ENCODE data around the gene MAPK11.

The MAPK11 gene
- total RNA-seq = 5.9 to 15.3 (median 9.0) reads per million in 4 donors

DNA sequence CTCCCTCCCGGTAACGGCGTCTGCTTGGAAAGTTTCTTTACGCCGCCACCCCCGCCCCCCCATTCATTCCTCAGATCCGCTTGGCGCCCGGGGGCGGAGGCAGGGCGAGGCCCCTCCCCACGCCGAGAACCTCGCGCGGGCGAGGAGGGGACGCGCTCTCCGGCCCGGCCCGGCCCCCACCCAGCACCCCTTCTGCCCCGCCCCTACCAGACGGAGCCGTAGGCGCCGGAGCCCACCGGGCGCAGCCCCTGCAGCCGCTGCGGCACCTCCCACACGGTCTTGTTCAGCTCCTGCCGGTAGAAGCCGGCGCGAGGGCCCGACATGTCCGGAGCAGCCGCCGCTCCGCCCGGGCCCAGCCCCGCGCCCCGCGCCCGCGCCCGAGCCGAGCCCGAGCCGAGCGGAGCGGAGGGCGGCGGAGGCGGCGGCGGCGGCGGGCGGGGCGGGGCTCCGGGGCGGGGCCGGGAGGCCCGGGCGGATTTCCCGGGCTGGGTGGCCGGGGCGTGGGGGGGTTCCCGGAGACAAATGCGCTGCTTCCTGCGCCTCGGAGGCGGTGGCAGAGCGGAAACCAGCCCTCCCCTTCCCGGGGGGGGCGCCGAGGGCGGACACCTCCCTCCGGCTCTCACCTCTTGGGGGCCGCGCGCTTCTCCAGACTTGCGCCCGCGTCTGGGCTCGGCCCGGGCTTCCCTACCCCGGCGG, at the start of gene MAPK11:
MAPK11 (minus strand) TSS at position 411 of the 696 bp plus-strand sequence; CDS start at position 323, 88 bp downstream.
- peak; percentile 62 to 75 (median 66) for DNase-seq

GRCh38 chr22:50319503-50319951, 49.3 kb upstream of the MAPK11 start:
- no peak for DNase-seq

GRCh38 chr22:50318698-50319411, 48.7 kb upstream of the MAPK11 start:
- no peak for DNase-seq

DNA sequence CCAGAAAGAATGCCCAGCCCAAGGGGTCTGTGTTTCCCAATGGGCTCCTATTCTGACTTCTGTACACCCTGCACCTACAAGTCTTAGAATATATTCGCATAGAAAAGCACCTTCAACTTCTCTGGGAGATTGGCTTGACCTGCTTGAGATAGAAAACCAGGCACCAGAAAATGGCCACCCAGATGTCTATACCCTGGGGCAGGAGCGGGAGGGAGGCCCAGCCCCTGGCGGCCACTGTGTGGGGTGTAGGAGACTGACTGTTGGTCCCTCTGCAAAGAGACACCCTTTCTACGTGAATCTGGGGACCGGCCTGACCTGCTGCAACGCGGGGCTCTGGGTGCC, 48.1 kb upstream of the MAPK11 start:
- no peak for DNase-seq

DNA sequence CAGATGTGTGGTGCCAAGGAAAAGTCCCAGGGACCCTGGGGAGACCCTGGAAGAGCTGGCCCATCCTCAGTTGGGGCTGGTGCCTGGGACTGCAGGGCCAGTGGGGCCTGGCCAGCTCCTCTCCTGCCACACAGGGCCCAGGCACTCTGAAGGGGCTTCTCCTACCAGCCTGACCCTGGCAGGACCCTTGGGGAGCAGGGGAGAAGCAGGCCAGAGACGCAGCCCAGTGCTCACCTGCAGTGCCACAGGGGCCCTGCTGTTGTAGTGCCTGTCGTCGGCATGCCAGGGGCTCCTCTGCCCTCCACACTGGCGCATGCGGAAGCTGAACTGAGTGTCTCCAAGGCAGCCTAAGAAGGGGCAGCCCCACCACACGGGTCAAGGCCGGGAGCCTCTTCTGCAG, 47.5 kb upstream of the MAPK11 start:
- DNase-seq = no peak

- no peak for DNase-seq
Observed at GRCh38 chr22:50317178-50317577, 47.0 kb upstream of the MAPK11 start.

GRCh38 chr22:50316114-50317065, 46.2 kb upstream of the MAPK11 start:
- no peak for DNase-seq

DNA sequence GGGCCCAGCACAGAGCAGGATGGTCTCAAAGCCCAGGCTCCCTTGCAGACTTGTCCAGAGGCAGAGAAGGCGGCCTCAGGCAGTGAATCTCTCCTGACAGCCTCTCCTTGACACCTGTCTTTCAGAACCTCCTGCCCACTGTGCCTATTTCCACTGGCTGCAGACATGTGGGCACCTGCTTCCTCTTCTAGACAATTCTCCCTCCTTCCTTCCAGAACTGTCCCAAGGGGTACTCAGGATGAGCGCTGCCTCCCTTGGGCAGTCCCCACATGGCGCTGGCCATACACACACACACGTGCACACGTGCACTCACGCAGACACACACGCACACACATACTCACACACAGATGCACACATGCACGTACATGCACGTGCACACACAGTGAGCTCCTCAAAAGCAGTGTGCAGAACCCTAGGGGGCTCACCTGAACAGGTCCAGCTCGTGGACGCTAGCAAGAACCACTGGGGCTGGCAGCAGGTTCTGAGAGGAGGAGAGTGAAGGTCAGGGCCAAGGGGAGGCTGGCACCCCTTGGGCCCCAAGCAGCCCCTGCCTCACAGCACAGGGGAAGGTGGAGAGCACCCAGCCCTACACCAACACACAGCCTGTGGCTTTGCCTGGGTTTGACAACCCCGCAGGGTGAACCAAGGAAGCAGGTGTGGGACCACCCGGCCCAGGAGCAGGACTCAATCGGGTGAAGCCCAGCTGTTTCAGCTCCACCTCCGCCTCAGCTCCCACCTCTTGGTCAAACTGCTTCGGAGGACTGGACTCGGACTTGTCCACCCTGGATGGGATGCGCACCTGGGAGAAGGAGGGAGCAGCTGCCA, 45.3 kb upstream of the MAPK11 start:
- no peak for DNase-seq

GRCh38 chr22:50314455-50315288, 44.5 kb upstream of the MAPK11 start:
- DNase-seq = peak in 3 of 5 donors; percentile 36 to 84 (median 55)

DNA sequence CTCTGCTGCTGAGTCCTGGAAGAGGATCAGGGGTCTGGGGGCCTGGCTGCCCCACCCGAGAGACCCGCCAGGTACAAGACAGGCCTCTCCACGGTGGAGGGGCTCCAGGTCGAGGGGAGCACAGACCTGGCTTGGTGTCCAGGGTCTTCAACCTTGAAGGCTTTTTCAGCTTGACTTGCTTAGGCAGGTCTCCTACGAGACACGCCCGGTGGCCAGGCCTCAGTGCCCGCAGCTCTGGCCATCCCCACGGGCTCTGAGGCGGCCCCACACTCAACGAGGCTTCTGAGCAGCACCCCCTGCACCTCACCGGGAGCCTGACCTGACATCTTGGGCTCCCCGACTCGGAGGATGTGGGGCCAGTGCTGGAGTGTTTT, 43.9 kb upstream of the MAPK11 start:
- DNase-seq = no peak

DNA sequence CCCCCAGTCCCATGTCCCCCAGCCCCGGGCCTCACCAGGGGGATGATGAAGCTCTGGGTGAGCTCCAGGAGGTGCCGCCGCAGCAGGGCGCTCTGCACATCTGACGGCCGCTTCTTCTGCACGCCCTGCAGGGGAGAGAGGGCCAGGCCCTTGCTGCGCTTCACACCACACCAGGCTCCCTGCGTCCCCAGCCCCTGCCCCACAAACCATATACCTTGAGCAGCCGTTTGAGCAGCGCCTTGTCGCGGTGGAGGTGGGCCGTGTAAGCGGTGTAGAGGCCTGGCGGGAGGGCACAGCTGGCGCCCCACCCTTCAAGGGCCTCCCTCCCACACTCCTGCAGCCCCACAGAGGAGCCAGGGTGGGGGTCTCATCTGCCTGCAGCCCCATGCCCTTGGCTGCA, 43.4 kb upstream of the MAPK11 start:
- DNase-seq = no peak

- DNase-seq = no peak
Observed at GRCh38 chr22:50313021-50313420, 42.8 kb upstream of the MAPK11 start.

DNA sequence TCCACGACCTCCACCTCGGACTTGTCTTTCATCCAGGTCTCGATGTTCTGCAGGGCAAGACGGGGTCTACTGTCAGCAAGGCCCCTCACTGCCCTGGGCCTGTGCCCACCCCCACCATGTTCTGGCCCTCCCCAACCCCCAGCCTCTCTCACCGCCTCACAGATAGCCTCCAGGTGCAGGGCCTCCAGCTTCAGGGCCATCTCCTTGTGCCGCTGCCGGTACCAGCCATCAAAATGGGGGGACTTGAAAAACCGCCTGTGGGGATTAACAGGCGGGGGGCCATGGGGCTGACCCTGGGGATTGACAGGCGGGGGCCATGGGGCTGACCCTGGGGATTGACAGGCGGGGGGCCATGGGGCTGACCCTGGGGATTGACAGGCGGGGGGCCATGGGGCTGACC, 42.2 kb upstream of the MAPK11 start:
- DNase-seq = no peak

DNA sequence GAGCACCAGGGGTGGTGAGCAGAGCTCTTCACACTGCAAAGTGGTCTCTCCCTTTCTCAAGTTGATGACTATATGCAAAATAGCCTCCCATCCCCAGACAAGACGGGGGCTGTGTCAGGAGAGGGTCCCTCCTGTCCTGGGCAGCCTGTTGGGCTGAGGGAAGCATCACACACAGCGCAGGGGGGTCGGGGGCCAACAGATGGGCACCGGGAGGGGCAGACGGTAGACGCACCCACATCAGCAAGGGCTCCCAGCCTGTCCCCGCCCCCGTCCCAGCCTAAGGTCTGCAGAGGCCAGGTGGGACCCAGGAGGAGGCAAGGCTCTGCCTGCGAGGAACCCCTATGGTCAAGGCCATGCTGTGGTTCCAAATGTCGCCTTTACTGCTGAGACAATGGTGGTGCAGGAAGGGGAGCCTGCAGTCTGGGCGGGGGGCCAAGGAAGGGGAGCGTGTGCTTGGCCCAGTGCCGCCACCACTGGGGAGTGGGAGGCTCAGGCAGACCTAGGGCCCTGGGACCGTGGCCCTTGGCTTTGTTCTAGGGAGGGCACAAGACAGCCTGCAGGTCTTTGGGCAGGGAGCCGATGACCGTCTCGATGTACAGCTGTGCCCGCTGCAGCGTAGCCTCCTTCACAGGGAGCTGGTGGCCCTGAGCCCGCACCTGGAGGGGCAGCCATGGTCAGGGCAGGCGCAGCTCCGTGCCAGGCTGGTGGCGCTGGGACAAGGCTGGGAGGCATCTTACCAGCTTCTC, 41.6 kb upstream of the MAPK11 start:
- no peak for DNase-seq

- no peak for DNase-seq
Observed at GRCh38 chr22:50310949-50311444, 40.8 kb upstream of the MAPK11 start.

GRCh38 chr22:50310031-50310722, 40.0 kb upstream of the MAPK11 start:
- no peak for DNase-seq

DNA sequence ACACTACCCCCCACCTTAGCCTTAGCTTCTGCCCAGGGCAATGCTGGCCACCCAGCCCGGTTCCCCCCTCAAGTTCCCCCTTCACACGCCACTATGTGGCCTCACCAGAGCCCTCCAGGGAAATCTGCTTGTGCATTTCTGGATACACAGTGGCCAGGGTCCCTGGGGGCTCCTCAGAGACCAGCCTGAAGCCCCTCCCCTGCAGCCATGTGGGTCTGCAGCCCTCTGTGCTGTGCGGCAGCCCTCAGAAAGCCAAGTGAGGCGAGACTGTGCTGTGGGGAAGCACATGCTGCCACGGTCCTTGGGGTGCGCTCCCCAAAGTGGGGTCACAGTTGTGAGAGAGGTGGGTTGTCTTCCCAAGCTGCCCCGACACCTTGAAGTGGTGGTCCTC, 39.4 kb upstream of the MAPK11 start:
- no peak for DNase-seq

- DNase-seq = no peak
Observed at GRCh38 chr22:50308986-50309600, 38.9 kb upstream of the MAPK11 start.

DNA sequence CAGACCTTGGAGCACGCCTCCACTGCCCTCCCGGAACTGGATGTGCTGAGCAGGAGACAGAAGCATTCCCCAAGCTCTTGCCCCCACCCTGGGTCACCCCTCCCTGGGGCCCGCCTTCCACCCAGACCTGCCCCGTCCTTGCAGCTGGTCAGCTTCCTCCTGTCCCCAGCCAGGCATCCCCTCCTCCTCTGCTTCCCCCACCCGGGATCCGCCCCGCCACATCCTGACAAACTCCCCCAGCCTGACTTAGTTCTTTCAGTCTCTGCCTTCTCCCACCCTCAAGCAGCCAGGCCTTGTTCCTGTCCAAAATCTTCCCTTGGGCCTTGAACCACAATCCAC, 38.4 kb upstream of the MAPK11 start:
- DNase-seq = no peak

All from T-helper 1 cell (primary cell).